ENCODE results near the gene RGS6. TPM values are rescaled to one million over a fixed set of nuclear protein-coding genes. Genes with fewer than 3 reads are reported as not detected.

RGS6 gene
- total and polyA plus RNA-seq, 8 donors, result 0.12 to 4.1 (median 2.8) TPM

DNA sequence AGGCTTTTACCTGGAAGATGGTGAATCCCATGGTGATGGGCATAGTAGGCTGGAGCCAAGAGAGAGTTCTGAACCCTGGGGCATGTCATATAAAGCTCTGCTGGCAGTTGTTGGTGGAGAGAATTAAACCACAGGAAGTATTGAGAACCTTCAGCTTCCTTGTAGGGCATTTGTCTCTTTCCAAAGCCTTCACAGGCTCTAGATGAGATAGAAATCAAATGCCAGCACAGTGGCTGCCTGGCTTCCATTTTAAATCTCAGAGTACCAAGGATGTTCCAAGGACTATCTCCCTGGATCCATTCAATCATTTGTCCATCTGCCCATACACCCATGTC lies 592.0 kb downstream of the RGS6 start:
- Histone ChIP-seq H3K9me3 (peaks cover 0 to 4% of the 10 kb centered on the region in 2 donors), H3K4me1 (peaks cover 0 to 3% of the 10 kb centered on the region in 2 donors), H3K36me3 (no peaks in the 10 kb centered on the region), H3K4me3 (no peak overlapping the region), H3K27me3 (peaks cover 0 to 6% of the 10 kb centered on the region in 2 donors), H3K27ac (peak overlapping the region in 1 of 2 donors; percentile 54)
- DNase-seq (no peak), ATAC-seq (no peak)
- intact Hi-C loops (cut with DNase I), result no loop called here
- TF ChIP-seq, protein P1, sequence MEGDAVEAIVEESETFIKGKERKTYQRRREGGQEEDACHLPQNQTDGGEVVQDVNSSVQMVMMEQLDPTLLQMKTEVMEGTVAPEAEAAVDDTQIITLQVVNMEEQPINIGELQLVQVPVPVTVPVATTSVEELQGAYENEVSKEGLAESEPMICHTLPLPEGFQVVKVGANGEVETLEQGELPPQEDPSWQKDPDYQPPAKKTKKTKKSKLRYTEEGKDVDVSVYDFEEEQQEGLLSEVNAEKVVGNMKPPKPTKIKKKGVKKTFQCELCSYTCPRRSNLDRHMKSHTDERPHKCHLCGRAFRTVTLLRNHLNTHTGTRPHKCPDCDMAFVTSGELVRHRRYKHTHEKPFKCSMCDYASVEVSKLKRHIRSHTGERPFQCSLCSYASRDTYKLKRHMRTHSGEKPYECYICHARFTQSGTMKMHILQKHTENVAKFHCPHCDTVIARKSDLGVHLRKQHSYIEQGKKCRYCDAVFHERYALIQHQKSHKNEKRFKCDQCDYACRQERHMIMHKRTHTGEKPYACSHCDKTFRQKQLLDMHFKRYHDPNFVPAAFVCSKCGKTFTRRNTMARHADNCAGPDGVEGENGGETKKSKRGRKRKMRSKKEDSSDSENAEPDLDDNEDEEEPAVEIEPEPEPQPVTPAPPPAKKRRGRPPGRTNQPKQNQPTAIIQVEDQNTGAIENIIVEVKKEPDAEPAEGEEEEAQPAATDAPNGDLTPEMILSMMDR (IDR thresholded peaks at IDR 0.05), result no peak

DNA sequence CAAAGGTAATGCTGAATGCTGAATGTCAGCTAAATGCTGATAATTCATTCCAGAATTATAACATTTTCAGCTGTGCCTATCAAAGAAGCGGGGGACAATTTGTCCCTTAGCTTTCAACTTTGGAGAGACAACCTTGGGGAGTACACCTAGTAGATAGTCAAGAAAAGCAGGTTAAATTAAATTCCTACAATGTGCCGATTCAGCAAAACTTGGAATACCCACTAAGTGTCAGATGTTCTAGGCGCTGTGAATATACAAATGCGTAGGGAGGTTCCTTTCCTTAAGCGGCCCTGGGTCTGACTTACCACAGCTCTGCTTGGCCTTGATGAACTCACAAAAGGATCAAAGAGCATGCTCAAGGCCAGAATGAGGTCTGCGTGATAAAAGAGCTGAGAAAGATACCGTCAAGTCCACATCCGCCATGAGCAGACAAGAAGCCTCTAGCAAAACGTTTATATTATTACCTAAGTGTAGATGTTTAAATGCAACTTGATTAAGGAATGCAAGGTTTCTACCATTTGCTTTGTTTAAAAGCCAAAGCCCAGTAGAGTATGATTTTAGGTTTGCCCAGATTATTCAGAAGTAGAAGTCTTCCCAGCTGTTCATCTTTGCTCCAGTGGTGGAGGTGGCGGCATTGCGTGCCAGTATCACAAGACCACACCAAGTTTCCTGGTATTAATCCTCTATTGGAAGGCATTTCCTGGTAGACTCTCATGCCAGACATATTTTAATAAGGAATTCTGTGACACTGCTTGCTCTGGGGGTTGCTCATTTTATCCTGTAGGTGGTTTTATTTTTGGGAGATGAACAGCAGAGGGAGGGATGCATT lies 593.1 kb downstream of the RGS6 start:
- intact Hi-C loops (cut with DNase I), result no loop called here
- no peaks in the 10 kb centered on the region for H3K36me3 ChIP-seq
- no peak for ATAC-seq
- no peaks in the 10 kb centered on the region for H3K4me1 ChIP-seq
- TF ChIP-seq, protein P1 (IDR thresholded peaks at IDR 0.05), result no peak
- no peak for DNase-seq
- peaks cover 0 to under 1% of the 10 kb centered on the region in 2 donors for H3K9me3 ChIP-seq
- no peak overlapping the region for H3K4me3 ChIP-seq
- H3K27ac ChIP-seq, result no peak overlapping the region
- H3K27me3 ChIP-seq, result peaks cover 0 to 6% of the 10 kb centered on the region in 2 donors

DNA sequence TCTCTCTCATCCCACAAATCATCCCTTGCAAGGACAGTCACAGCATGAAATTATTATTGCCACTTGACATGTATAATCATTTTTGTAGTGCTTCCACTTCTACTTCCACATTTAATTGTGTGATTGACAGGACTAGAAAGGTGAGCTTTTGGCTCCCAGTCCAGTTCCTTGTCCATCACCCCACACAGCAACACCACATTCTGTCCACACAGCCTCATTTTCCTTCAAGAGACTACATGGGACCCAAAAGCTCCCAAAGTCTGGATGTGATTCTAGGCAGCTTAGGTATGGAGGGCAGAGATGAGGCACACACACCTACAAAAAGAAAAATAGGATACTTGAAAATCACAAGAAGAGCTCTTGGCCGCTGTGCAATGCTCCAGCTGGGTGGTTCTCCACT lies 595.4 kb downstream of the RGS6 start:
- no peak overlapping the region for H3K27ac ChIP-seq
- H3K4me1 ChIP-seq, result no peaks in the 10 kb centered on the region
- peaks cover 0 to 3% of the 10 kb centered on the region in 2 donors for H3K9me3 ChIP-seq
- no peak for DNase-seq
- H3K27me3 ChIP-seq, result peaks cover 0 to 6% of the 10 kb centered on the region in 2 donors
- H3K4me3 ChIP-seq, result no peak overlapping the region
- TF ChIP-seq, protein P1 (IDR thresholded peaks at IDR 0.05), result no peak
- ATAC-seq, result no peak
- intact Hi-C loops (cut with DNase I), result no loop called here
- H3K36me3 ChIP-seq, result no peaks in the 10 kb centered on the region

DNA sequence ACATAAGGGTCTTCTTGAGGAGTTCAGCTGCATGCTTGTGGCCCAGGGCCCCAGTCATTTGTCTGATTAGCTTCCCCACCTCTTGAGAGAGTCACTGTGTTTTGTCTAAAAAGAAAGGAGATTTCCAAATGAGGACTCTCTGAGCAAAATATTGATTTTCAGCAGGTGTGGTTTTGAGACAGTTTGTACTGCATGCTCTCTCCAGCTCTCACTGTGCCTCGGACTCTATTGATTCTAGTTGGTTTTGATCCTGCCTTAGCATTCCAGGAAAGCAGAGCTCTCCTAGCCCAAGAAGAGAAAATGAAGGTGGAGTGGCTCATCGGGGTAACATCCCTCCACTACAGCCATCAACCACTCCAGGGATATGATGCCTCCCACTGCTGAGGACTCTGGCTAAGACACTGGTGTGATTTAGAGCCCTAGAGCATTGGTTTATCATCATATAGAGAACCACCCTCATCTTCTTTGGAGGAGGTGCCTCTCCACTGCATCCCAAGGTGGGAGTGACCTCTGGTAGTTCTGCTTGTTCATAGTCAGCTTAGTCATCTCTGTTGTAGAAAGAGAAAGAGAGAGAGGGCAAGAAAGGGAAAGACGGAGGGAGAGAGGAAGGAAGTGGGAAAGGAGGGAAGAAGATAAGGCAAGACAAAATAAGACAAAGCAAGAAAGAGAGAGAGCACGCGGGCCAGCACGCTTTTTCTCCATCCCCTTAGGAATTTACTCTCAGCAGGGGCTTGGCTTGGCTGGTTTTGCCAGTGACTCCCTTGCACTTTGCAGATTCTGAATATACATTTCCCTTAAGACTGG lies 596.0 kb downstream of the RGS6 start:
- Histone ChIP-seq H3K9me3 (peaks cover 0 to 10% of the 10 kb centered on the region in 2 donors), H3K4me1 (no peaks in the 10 kb centered on the region), H3K4me3 (no peak overlapping the region), H3K27ac (no peak overlapping the region), H3K36me3 (no peaks in the 10 kb centered on the region), H3K27me3 (peaks cover 0 to 6% of the 10 kb centered on the region in 2 donors)
- DNase-seq (no peak), ATAC-seq (no peak)
- intact Hi-C loops (cut with DNase I), result no loop called here
- TF ChIP-seq, protein P1 (IDR thresholded peaks at IDR 0.05), result no peak

DNA sequence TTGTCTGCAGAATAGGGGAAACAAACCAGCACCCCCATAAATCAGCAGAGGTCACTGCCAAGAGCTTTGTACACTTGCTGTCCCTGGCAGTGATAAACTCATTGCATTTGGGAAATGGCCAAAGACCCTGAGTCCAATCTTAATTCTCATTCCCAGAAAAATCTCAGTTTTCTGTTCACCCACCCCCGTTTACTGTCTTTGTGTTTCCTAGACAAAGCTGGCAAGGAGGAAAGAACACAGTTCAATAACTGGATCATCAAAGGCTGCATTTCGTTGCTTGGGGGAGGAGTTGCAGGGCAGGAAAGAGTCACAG lies 596.6 kb downstream of the RGS6 start:
- Histone ChIP-seq H3K4me1 (no peaks in the 10 kb centered on the region), H3K36me3 (no peaks in the 10 kb centered on the region), H3K9me3 (peaks cover 0 to 15% of the 10 kb centered on the region in 2 donors), H3K27me3 (peaks cover 0 to 6% of the 10 kb centered on the region in 2 donors), H3K27ac (no peak overlapping the region), H3K4me3 (no peak overlapping the region)
- TF ChIP-seq, protein P1 (IDR thresholded peaks at IDR 0.05), result no peak
- ATAC-seq (no peak), DNase-seq (no peak)
- intact Hi-C loops (cut with DNase I), result no loop called here

All from left lung (tissue), 10 donors.